ENCODE results near the gene FBXO39.
"Not testable (repeated sequence)": the region's sequence is repeated elsewhere in the genome, so short reads cannot be mapped to it uniquely, and the experiment has no call there.

The FBXO39 gene

GRCh38 chr17:6772016-6772415 lies 4.0 kb upstream of the FBXO39 start:
- DNase-seq (ENCODE audit: insufficient read length, low spot score): no peak
- TF ChIP-seq CTCF (IDR thresholded peaks at IDR 0.05; ENCODE audit: insufficient read depth, missing control alignments): no peak
- no peak for FAIRE-seq

DNA sequence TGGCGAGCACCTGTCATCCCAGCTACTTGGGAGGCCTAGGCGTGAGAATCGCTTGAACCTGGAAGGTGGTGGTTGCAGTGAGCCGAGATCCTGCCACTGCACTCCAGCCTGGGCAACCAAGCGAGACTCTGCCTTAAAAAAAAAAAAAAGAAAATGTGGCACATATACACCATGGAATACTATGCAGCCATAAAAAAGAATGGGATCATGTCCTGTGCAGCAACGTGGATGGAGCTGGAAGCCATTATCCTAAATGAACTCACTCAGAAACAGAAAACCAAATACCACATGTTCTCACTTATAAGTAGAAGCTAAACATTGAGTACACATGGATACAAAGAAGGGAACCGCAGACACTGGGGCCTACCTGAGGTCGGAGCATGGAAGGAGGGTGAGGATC lies 1.1 kb upstream of the FBXO39 start:
- FAIRE-seq; DNase-seq (ENCODE audit: insufficient read length, low spot score): not testable (repeated sequence)

- no peak for TF ChIP-seq CTCF (IDR thresholded peaks at IDR 0.05; ENCODE audit: insufficient read depth, missing control alignments)
- FAIRE-seq (no peak), DNase-seq (ENCODE audit: insufficient read length, low spot score) (no peak)
These were observed 3.4 kb downstream of the FBXO39 start for GRCh38 chr17:6779411-6779810.

DNA sequence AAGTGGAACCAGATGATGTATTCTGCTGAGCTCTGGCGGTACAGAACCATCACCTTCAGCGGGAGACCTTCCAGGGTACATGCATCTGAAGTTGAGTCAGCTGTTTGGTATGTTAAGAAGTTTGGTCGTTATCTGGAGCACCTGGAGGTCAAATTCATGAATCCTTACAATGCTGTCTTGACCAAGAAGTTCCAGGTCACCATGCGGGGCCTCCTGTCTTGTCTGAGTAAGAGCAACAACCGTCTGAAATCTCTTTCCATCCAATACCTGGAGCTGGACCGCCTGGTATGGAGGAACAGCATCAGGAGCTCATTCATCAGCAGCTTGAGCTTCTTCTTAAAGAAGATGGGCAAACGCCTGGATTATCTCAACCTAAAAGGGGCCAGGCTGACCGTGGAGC lies 4.0 kb downstream of the FBXO39 start:
- FAIRE-seq: no peak
- DNase-seq (ENCODE audit: insufficient read length, low spot score): no peak
- no peak for TF ChIP-seq CTCF (IDR thresholded peaks at IDR 0.05; ENCODE audit: insufficient read depth, missing control alignments)

DNA sequence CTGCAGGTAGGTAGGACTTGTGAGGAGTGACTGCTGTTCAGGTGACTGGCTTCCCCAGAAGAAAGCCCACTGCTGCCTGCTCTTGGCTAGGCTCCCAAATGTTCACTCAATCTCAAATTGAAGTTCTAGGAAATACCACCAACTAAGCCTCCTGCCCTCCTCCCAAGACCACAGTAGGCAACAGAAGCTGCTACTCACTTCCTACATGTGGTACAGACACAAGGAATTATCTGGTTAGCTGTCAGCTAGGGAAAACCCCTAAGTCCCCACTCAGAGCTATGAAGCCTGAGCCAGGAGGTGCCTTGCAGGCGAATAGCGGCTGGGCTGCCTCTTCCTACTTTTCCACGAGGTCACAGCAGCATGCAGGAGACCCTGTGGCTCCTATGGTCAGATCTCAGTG lies 4.9 kb downstream of the FBXO39 start:
- TF ChIP-seq CTCF (IDR thresholded peaks at IDR 0.05; ENCODE audit: insufficient read depth, missing control alignments): no peak
- FAIRE-seq (no peak), DNase-seq (ENCODE audit: insufficient read length, low spot score) (no peak)

DNA sequence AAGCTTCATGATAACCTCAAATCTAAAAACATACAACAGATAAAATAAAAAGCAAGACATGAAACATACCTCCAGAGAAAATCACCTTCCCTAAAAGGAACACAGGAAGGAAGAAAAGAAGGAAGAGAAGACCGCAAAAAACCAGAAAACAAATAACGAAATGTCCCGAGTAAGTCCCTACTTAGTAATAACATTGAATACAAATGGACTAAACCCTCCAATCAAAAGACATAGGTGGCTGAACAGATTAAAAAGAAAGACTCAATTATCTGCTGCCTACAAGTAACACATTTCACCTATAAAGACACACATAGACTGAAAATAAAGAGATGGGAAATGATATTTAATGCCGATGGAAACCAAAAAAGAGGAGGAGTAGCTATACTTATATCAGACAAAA lies 6.2 kb downstream of the FBXO39 start:
- DNase-seq (ENCODE audit: insufficient read length, low spot score) (no peak), FAIRE-seq (no peak)
- TF ChIP-seq CTCF (IDR thresholded peaks at IDR 0.05; ENCODE audit: insufficient read depth, missing control alignments): no peak

GRCh38 chr17:6786618-6787017 lies 10.6 kb downstream of the FBXO39 start:
- DNase-seq (ENCODE audit: insufficient read length, low spot score) (no peak), FAIRE-seq (no peak)
- no peak for TF ChIP-seq CTCF (IDR thresholded peaks at IDR 0.05; ENCODE audit: insufficient read depth, missing control alignments)

- DNase-seq (ENCODE audit: insufficient read length, low spot score) (no peak), FAIRE-seq (no peak)
- no peak for TF ChIP-seq CTCF (IDR thresholded peaks at IDR 0.05; ENCODE audit: insufficient read depth, missing control alignments)
These were observed 11.2 kb downstream of the FBXO39 start for GRCh38 chr17:6787081-6787693.

Data from D721Med (cell line).